GM23338 (cell line): ENCODE results near the gene C1orf21. TPM values are rescaled to one million over a fixed set of nuclear protein-coding genes. Genes with fewer than 3 reads are reported as not detected.

Source experiments
- ATAC-seq: fragments of 200-7000 bp; cut with Tn5 transposase; 3 replicates; pipeline ENCODE4 v1.9.1; 2020
- DNase-seq: peaks from one replicate; pipeline ENCODE4 v3.0.0-alpha.2; 2015; ENCODE audit warnings: low spot score
- H2AFZ ChIP-seq: fragments of 200-600 bp; sonication (generic); 2 replicates; pipeline ENCODE4 v1.8.0; 2016; ENCODE audit warnings: antibody characterized with exemption, mild to moderate bottlenecking, moderate library complexity
- H3F3A ChIP-seq: fragments of 200-600 bp; sonication (generic); replicated peaks from 2 replicates; pipeline ENCODE4 v1.8.0; 2017; ENCODE audit warnings: antibody characterized with exemption, mixed run types, low read depth
- H3K27ac ChIP-seq: fragments of 200-600 bp; sonication (generic); 2 replicates; pipeline ENCODE4 v1.6.1; 2016; ENCODE audit warnings: low read depth
- H3K27me3 ChIP-seq: fragments of 200-600 bp; sonication (generic); 2 replicates; pipeline ENCODE4 v1.8.0; 2016; ENCODE audit warnings: mild to moderate bottlenecking, mixed run types, moderate library complexity; ENCODE audit not compliant: insufficient read depth
- H3K36me3 ChIP-seq: fragments of 200-600 bp; sonication (generic); 2 replicates; pipeline ENCODE4 v1.8.0; 2016; ENCODE audit warnings: mild to moderate bottlenecking; ENCODE audit not compliant: insufficient read depth
- H3K4me1 ChIP-seq: fragments of 200-600 bp; sonication (generic); 2 replicates; pipeline ENCODE4 v1.8.0; 2016; ENCODE audit warnings: mild to moderate bottlenecking, moderate library complexity; ENCODE audit not compliant: insufficient read depth
- H3K4me2 ChIP-seq: fragments of 200-600 bp; sonication (generic); 2 replicates; pipeline ENCODE4 v1.7.1; 2017; ENCODE audit warnings: mixed run types
- H3K4me3 ChIP-seq: fragments of 200-600 bp; sonication (generic); 2 replicates; pipeline ENCODE4 v1.6.1; 2016; ENCODE audit warnings: mixed run types
- H3K79me2 ChIP-seq: fragments of 200-600 bp; sonication (generic); replicated peaks from 2 replicates; pipeline ENCODE4 v1.8.0; 2017; ENCODE audit warnings: mild to moderate bottlenecking; ENCODE audit not compliant: insufficient read depth
- H3K9me2 ChIP-seq: fragments of 200-600 bp; sonication (generic); 2 replicates; pipeline ENCODE4 v1.8.0; 2017; ENCODE audit not compliant: insufficient read depth
- H4K20me1 ChIP-seq: fragments of 200-600 bp; sonication (generic); replicated peaks from 2 replicates; pipeline ENCODE4 v1.8.0; 2017; ENCODE audit warnings: mild to moderate bottlenecking; ENCODE audit not compliant: insufficient read depth
- H3K27ac Mint-ChIP-seq: 2 replicates; pipeline ENCODE4 v1.8.0; 2020; ENCODE audit warnings: inconsistent platforms, mild to moderate bottlenecking, moderate library complexity, mixed read lengths
- H3K27me3 Mint-ChIP-seq: 3 replicates; pipeline ENCODE4 v1.8.0; 2022; ENCODE audit warnings: low read depth, mild to moderate bottlenecking, moderate library complexity, mixed read lengths, inconsistent platforms; ENCODE audit not compliant: insufficient read depth, poor library complexity
- H3K36me3 Mint-ChIP-seq: 3 replicates; pipeline ENCODE4 v1.8.0; 2021; ENCODE audit warnings: low read depth, mild to moderate bottlenecking, inconsistent platforms, moderate library complexity, mixed read lengths
- H3K4me1 Mint-ChIP-seq: 3 replicates; pipeline ENCODE4 v1.8.0; 2020; ENCODE audit warnings: mild to moderate bottlenecking, inconsistent platforms, mixed read lengths
- H3K4me3 Mint-ChIP-seq: 3 replicates; pipeline ENCODE4 v1.8.0; 2021; ENCODE audit warnings: moderate library complexity, mild to moderate bottlenecking, inconsistent platforms, mixed read lengths
- H3K9me3 Mint-ChIP-seq: 3 replicates; pipeline ENCODE4 v1.8.0; 2020; ENCODE audit warnings: moderate library complexity, mild to moderate bottlenecking, inconsistent platforms, mixed read lengths
- CREB1 ChIP-seq: fragments of 250-450 bp; sonication (Bioruptor Pico); IDR thresholded peaks from 2 replicates; pipeline ENCODE4 v1.5.0; 2020; ENCODE audit warnings: low read depth, mild to moderate bottlenecking, moderate library complexity
- CTCF ChIP-seq, 2 experiments: fragments of 200-600 bp in 1 of 2; sonication (generic) in 1 of 2; conservative IDR thresholded peaks; 2 replicates each; pipeline versions ENCODE4 v1.5.1 to v1.6.1; 2016 to 2017; ENCODE audit warnings: antibody characterized with exemption in 2 of 2, low read depth in 2 of 2, mild to moderate bottlenecking in 2 of 2, moderate library complexity in 1 of 2
- EZH2 ChIP-seq: fragments of 200-600 bp; sonication (generic); IDR thresholded peaks from one replicate; pipeline ENCODE4 v1.8.0; 2017; ENCODE audit warnings: antibody characterized with exemption, mild to moderate bottlenecking, low read depth; ENCODE audit not compliant: unreplicated experiment
- EZH2phosphoT487 ChIP-seq: fragments of 200-600 bp; sonication (generic); IDR thresholded peaks from one replicate; pipeline ENCODE4 v1.8.1; 2018; ENCODE audit warnings: antibody characterized with exemption; ENCODE audit not compliant: unreplicated experiment
- JUNB ChIP-seq: IDR thresholded peaks from one replicate; pipeline ENCODE4 v1.6.1; 2016; ENCODE audit warnings: antibody characterized with exemption; ENCODE audit not compliant: unreplicated experiment
- NANOG ChIP-seq: IDR thresholded peaks from 2 replicates; pipeline ENCODE4 v1.6.1; 2016; ENCODE audit warnings: antibody characterized with exemption, borderline replicate concordance
- POLR2AphosphoS5 ChIP-seq: IDR thresholded peaks from 2 replicates; pipeline ENCODE4 v1.6.1; 2016; ENCODE audit warnings: antibody characterized with exemption, low read depth
- REST ChIP-seq: IDR thresholded peaks from one replicate; pipeline ENCODE4 v1.6.1; 2018; ENCODE audit warnings: antibody characterized with exemption; ENCODE audit not compliant: unreplicated experiment
- STAT1 ChIP-seq: IDR thresholded peaks from one replicate; pipeline ENCODE4 v1.6.1; 2016; ENCODE audit warnings: antibody characterized with exemption; ENCODE audit not compliant: unreplicated experiment
- ZNF114 ChIP-seq: fragments of 250-450 bp; sonication (Bioruptor Pico); IDR thresholded peaks from 2 replicates; pipeline ENCODE4 v1.5.0; 2020; ENCODE audit warnings: mild to moderate bottlenecking, moderate library complexity
- ZNF331 ChIP-seq: fragments of 250-450 bp; sonication (Bioruptor Pico); IDR thresholded peaks from 2 replicates; pipeline ENCODE4 v1.5.0; 2020; ENCODE audit warnings: low read depth, mild to moderate bottlenecking, moderate library complexity
- ZNF462 ChIP-seq: fragments of 250-450 bp; sonication (Bioruptor Pico); IDR thresholded peaks from 2 replicates; pipeline ENCODE4 v1.5.0; 2020; ENCODE audit warnings: mild to moderate bottlenecking, moderate library complexity
- polyA plus RNA-seq: library from polyadenylated mRNA; unstranded; fragments of >200 nt; fragmentation: Nextera tagmentation; extraction: Ambion mirVana; gene quantifications from 2 replicates; pipeline ENCODE4 v1.2.1, GENCODE V29; 2016
- total RNA-seq: library from RNA; depleted of rRNA; stranded (reverse); fragments of >200 nt; shearing (Covaris generic); gene quantifications from 2 replicates; pipeline ENCODE4 v1.2.3, GENCODE V29; 2014
- TF ChIP-seq, protein P1 (sequence below): IDR thresholded peaks from 2 replicates; pipeline ENCODE4 v1.6.1; 2016; ENCODE audit warnings: antibody characterized with exemption

Gene C1orf21
- total and polyA plus RNA-seq, 2 experiments from 2014 or later, result 28.0 to 40.4 TPM

DNA sequence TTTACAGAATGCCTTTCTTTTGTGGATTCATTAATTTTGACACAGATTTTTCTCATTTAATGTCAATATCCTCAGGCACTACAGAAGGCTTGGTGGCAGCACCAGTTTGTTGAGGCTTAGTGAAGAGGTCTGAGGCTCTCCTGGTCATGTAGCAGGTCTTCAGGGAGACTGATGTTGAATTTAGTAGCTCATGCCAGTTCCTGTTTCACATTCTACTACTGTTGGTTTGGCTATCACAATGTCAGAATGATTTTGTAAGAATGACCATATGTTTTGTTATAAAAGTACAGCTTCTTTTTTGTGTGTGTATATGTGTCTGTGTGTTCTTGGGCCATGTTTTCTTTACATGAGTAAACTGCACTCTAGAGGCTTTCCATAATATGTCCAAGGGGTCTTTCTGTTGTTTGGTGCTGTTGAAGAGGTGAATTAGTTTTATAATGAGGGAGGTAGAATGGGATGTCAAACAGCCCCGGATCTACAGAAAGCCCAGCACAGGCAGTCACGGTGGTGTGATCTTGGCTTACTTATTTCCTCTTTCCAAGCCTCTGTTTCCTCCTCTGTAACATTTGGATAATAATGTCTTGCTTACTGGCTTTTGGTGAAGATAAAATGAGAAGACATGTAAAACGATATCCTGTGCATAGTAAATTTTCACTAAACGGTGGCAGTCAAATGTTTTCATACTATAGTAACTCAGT is 32.0 kb downstream of the C1orf21 start:
- H3K4me1 ChIP-seq, result peaks cover 58% of the 10 kb centered on the region
- no peak overlapping the region for H3K4me3 ChIP-seq
- no peaks in the 10 kb centered on the region for H3F3A ChIP-seq
- TF ChIP-seq ZNF114 (CRISPR knock-in tag), result no peak
- TF ChIP-seq REST, result no peak
- no peak for TF ChIP-seq EZH2
- no peak for TF ChIP-seq ZNF462 (CRISPR knock-in tag)
- TF ChIP-seq, protein P1, sequence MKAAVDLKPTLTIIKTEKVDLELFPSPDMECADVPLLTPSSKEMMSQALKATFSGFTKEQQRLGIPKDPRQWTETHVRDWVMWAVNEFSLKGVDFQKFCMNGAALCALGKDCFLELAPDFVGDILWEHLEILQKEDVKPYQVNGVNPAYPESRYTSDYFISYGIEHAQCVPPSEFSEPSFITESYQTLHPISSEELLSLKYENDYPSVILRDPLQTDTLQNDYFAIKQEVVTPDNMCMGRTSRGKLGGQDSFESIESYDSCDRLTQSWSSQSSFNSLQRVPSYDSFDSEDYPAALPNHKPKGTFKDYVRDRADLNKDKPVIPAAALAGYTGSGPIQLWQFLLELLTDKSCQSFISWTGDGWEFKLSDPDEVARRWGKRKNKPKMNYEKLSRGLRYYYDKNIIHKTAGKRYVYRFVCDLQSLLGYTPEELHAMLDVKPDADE, result no peak
- TF ChIP-seq POLR2AphosphoS5, result no peak
- TF ChIP-seq EZH2phosphoT487, result no peak
- no peak for TF ChIP-seq CREB1 (CRISPR knock-in tag)
- TF ChIP-seq STAT1, result no peak
- no peak for TF ChIP-seq NANOG
- no peak for TF ChIP-seq CTCF (conservative IDR thresholded peaks at IDR 0.05; ENCODE audit: low read depth in 2 of 2)
- no peak for TF ChIP-seq ZNF331 (CRISPR knock-in tag)
- no peak for TF ChIP-seq JUNB
- H4K20me1 ChIP-seq, result peaks cover 14% of the 10 kb centered on the region; the same call in 1 of the 2 replicates
- no peaks in the 10 kb centered on the region for H3K36me3 Mint-ChIP-seq
- no peak for DNase-seq
- H3K9me2 ChIP-seq, result 0 out of 2 replicates have a peak, but pooled peaks cover 5% of the 10 kb centered on the region
- H3K4me3 Mint-ChIP-seq, result no peak overlapping the region
- H3K27me3 Mint-ChIP-seq, result no peaks in the 10 kb centered on the region
- H3K79me2 ChIP-seq, result peaks cover 76% of the 10 kb centered on the region
- no peak overlapping the region for H3K27ac ChIP-seq
- no peak overlapping the region for H3K4me2 ChIP-seq
- H3K27me3 ChIP-seq, result no peaks in the 10 kb centered on the region
- peaks cover 33% of the 10 kb centered on the region for H3K4me1 Mint-ChIP-seq
- no peak overlapping the region for H2AFZ ChIP-seq
- H3K36me3 ChIP-seq, result no peaks in the 10 kb centered on the region
- ATAC-seq, result no peak
- no peak overlapping the region for H3K27ac Mint-ChIP-seq
- no peaks in the 10 kb centered on the region for H3K9me3 Mint-ChIP-seq
